A549 (cell line): ENCODE measurements around the gene ZNF138. TPM values are rescaled to one million over a fixed set of nuclear protein-coding genes. Genes with fewer than 3 reads are reported as not detected.

Experiments
- ATAC-seq, 2 experiments: fragments of 200-7000 bp in 1 of 2; fragments of >200 bp in 1 of 2; cut with Nextera tagmentation in 1 of 2; cut with Tn5 transposase in 1 of 2; 3 replicates each; pipeline versions ENCODE4 v1.8.0 to v1.9.1; 2018 to 2020; ENCODE audit warnings: mild to moderate bottlenecking in 1 of 2, moderate library complexity in 1 of 2
- CTCF ChIA-PET: fragments of 300-600 bp; sonication (Branson Sonifier 250); formaldehyde crosslinking; extraction: SDS; loops from one replicate; lab custom pipeline; 2021; ENCODE audit warnings: antibody characterized with exemption, inconsistent platforms; lab: Yijun Ruan, JAX
- POLR2A ChIA-PET: fragments of 350-600 bp; formaldehyde crosslinking; extraction: SDS; loops from one replicate; lab custom pipeline; 2021; ENCODE audit warnings: antibody characterized with exemption, inconsistent platforms; lab: Yijun Ruan, JAX
- DNase-seq, 2 experiments: peaks; one replicate each; pipeline versions ENCODE4 v3.0.0 to v3.0.0-alpha.2; 2011 to 2016; ENCODE audit warnings: low read depth in 1 of 2, low spot score in 1 of 2
- FAIRE-seq: peaks from 2 replicates; lab custom pipeline; 2011; peaks lifted over from hg19 to GRCh38; lab: Jason Lieb, UNC
- H3K27ac ChIP-seq, 2 experiments: fragments of >200 bp; sonication (Bioruptor Twin); formaldehyde crosslinking; 3 replicates each; pipeline ENCODE4 v1.5.1; 2016 to 2017
- H3K4me1 ChIP-seq: fragments of >200 bp; sonication (Bioruptor Twin); formaldehyde crosslinking; 3 replicates; pipeline ENCODE4 v1.6.1; 2016
- H3K4me2 ChIP-seq: fragments of >200 bp; sonication (Bioruptor Twin); formaldehyde crosslinking; 3 replicates; pipeline ENCODE4 v1.6.1; 2016
- H3K4me3 ChIP-seq: fragments of >200 bp; sonication (Bioruptor Twin); formaldehyde crosslinking; 3 replicates; pipeline ENCODE4 v1.5.1; 2016
- H3K9me3 ChIP-seq: fragments of >200 bp; sonication (Bioruptor Twin); formaldehyde crosslinking; 3 replicates; pipeline ENCODE4 v1.6.1; 2016
- BHLHE40 ChIP-seq: IDR thresholded peaks from 2 replicates; pipeline ENCODE4 v1.6.1; 2012; ENCODE audit warnings: low read depth, low read length, inconsistent platforms
- FOXS1 ChIP-seq: fragments of 250-450 bp; sonication (Bioruptor Pico); IDR thresholded peaks from 2 replicates; pipeline ENCODE4 v1.5.0; 2020; ENCODE audit warnings: mild to moderate bottlenecking, moderate library complexity
- HDAC2 ChIP-seq: fragments of 200-600 bp; sonication (generic); IDR thresholded peaks from 2 replicates; pipeline ENCODE4 v1.6.1; 2016
- HEYL ChIP-seq: fragments of 250-450 bp; sonication (Bioruptor Pico); IDR thresholded peaks from 2 replicates; pipeline ENCODE4 v1.8.0; 2021; ENCODE audit warnings: mild to moderate bottlenecking, moderate library complexity
- HOXA7 ChIP-seq: fragments of 250-450 bp; sonication (Bioruptor Pico); IDR thresholded peaks from 2 replicates; pipeline ENCODE4 v1.5.0; 2020; ENCODE audit warnings: mild to moderate bottlenecking, moderate library complexity
- JUN ChIP-seq, 2 experiments: fragments of >200 bp; sonication (Bioruptor Twin); formaldehyde crosslinking; IDR thresholded peaks; 2 replicates in 1 of 2; 3 replicates in 1 of 2; pipeline ENCODE4 v1.6.1; 2016 to 2017
- KDM5A ChIP-seq: fragments of 200-600 bp; sonication (generic); IDR thresholded peaks from 2 replicates; pipeline ENCODE4 v1.6.1; 2016; ENCODE audit warnings: antibody characterized with exemption, mild to moderate bottlenecking
- NFE2L2 ChIP-seq: fragments of 150-350 bp; conservative IDR thresholded peaks from 2 replicates; pipeline ENCODE4 v1.6.1; 2014; ENCODE audit warnings: low read length
- NR3C1 ChIP-seq: fragments of >200 bp; sonication (Bioruptor Twin); formaldehyde crosslinking; IDR thresholded peaks from 3 replicates; pipeline ENCODE4 v1.6.1; 2017
- PHF8 ChIP-seq: fragments of 200-600 bp; sonication (generic); IDR thresholded peaks from 2 replicates; pipeline ENCODE4 v1.6.1; 2016; ENCODE audit warnings: low read depth, mild to moderate bottlenecking, antibody characterized with exemption, moderate library complexity, borderline replicate concordance
- POLR2A ChIP-seq: IDR thresholded peaks from 2 replicates; pipeline ENCODE4 v1.6.1; 2012; ENCODE audit warnings: mild to moderate bottlenecking, low read length
- WGBS: methylation state at CpG from one replicate; pipeline ENCODE4 v1.1.6; 2017; ENCODE audit errors: missing lambda C conversion rate; 5-methylcytosine and 5-hydroxymethylcytosine counted together
- polyA plus RNA-seq, 4 experiments: library from polyadenylated mRNA; depleted of rRNA in 3 of 4; stranded (reverse); fragments of >200 nt; fragmentation: RNase III in 1 of 4; extraction: RNeasy Plus Mini Kit Qiagen cat#74134 plus additional on column Dnase treatment in 1 of 4; gene quantifications; 2 replicates in 3 of 4; 3 replicates in 1 of 4; pipeline ENCODE4 v1.2.3, GENCODE V29; 2011 to 2017
- TF ChIP-seq, protein P1 (sequence below): fragments of 150-350 bp; IDR thresholded peaks from 2 replicates; pipeline ENCODE4 v1.6.1; 2014; ENCODE audit warnings: low read depth, mild to moderate bottlenecking, low read length
- TF ChIP-seq, protein P2 (sequence below): fragments of >200 bp; sonication (Bioruptor Twin); formaldehyde crosslinking; IDR thresholded peaks from 3 replicates; pipeline ENCODE4 v1.6.1; 2016
- TF ChIP-seq, protein P3 (sequence below): fragments of 250-450 bp; sonication (Bioruptor Pico); IDR thresholded peaks from 2 replicates; pipeline ENCODE4 v1.5.0; 2021; ENCODE audit warnings: mild to moderate bottlenecking, moderate library complexity, borderline replicate concordance
- TF ChIP-seq, protein P4 (sequence below): fragments of >200 bp; sonication (Bioruptor Twin); formaldehyde crosslinking; IDR thresholded peaks from 2 replicates; pipeline ENCODE4 v1.6.1; 2016

ZNF138 gene
- polyA plus RNA-seq, 2 of the 4 experiments (the other 2 are of a cell fraction): 3.9 to 6.3 TPM

DNA sequence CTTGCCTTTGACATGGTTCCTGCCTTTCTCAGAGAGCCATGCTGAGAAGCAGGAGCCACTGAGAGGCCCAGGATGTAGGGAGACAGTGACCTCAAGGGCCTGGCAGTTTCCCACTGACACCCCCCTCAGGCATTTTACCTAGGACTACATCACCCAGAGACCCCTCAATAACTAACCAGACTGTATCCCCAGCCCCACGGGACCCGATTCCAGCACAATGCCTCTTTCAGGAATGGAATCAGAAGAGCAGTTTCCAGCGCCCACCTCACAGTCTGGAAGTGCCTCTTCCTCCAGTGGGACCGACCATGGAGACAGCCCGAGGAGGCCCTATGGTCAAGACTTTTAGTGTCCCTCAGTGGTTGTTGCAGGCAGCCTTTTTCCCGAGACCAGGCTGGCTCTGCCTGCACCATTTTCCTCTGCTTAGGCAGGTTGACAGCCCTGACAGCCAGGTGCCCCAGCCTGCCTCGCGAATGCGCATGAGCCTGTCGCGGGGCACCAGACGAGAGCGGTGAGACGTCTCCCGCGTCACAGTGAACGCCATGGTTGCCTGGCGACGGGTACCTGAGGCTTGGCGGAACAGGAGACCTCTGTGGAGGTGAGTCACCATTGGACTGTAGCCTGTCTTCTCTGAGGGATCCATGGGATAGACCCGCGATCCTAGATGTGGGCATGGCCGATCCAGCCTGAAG, 80.5 kb downstream of the ZNF138 start:
- Histone ChIP-seq H3K4me1 (no peaks in the 10 kb centered on the region), H3K27ac (no peak overlapping the region), H3K9me3 (peaks cover 18% of the 10 kb centered on the region; the same call in 2 of the 3 replicates), H3K4me2 (no peak overlapping the region), H3K4me3 (no peak overlapping the region)
- WGBS: 30% methylated on average over 6 of the region's 23 CpGs
- TF ChIP-seq HDAC2 (no peak), HEYL (CRISPR knock-in tag) (no peak), NR3C1 (no peak), BHLHE40 (no peak), HOXA7 (no peak), POLR2A (no peak), FOXS1 (CRISPR knock-in tag) (no peak)
- TF ChIP-seq, protein P1, sequence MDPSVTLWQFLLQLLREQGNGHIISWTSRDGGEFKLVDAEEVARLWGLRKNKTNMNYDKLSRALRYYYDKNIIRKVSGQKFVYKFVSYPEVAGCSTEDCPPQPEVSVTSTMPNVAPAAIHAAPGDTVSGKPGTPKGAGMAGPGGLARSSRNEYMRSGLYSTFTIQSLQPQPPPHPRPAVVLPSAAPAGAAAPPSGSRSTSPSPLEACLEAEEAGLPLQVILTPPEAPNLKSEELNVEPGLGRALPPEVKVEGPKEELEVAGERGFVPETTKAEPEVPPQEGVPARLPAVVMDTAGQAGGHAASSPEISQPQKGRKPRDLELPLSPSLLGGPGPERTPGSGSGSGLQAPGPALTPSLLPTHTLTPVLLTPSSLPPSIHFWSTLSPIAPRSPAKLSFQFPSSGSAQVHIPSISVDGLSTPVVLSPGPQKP: no peak
- TF ChIP-seq, protein P2, sequence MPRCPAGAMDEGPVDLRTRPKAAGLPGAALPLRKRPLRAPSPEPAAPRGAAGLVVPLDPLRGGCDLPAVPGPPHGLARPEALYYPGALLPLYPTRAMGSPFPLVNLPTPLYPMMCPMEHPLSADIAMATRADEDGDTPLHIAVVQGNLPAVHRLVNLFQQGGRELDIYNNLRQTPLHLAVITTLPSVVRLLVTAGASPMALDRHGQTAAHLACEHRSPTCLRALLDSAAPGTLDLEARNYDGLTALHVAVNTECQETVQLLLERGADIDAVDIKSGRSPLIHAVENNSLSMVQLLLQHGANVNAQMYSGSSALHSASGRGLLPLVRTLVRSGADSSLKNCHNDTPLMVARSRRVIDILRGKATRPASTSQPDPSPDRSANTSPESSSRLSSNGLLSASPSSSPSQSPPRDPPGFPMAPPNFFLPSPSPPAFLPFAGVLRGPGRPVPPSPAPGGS: no peak
- TF ChIP-seq, protein P3, sequence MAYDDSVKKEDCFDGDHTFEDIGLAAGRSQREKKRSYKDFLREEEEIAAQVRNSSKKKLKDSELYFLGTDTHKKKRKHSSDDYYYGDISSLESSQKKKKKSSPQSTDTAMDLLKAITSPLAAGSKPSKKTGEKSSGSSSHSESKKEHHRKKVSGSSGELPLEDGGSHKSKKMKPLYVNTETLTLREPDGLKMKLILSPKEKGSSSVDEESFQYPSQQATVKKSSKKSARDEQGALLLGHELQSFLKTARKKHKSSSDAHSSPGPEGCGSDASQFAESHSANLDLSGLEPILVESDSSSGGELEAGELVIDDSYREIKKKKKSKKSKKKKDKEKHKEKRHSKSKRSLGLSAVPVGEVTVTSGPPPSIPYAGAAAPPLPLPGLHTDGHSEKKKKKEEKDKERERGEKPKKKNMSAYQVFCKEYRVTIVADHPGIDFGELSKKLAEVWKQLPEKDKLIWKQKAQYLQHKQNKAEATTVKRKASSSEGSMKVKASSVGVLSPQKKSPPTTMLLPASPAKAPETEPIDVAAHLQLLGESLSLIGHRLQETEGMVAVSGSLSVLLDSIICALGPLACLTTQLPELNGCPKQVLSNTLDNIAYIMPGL (CRISPR knock-in tag): no peak
- CTCF ChIA-PET: no interaction called here
- no peak for FAIRE-seq
- no peak for DNase-seq
- POLR2A ChIA-PET: no interaction called here
- no peak for ATAC-seq

DNA sequence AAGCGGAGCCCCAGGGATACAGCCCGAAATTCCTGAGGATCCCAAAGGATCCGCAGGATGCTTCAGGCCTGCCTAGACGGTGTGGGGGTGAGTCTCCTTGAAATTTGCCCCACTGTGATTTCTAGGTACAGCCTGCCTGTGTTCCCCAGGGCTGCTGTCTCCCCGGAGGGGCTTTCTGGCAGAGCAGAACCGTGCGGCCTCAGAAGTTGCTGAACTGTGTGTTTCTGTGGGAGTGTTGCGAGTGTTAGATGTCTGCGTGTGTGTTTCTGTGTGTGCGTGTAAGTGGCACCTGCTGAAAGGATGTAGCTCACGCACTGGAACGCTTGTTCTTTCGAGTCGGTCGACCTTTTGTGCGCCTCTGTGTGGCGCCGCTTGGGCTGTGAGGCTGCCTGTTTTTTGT, 81.0 kb downstream of the ZNF138 start:
- 71% methylated on average over 14 of the region's 18 CpGs for WGBS
- ChIA-PET POLR2A (no interaction called here), CTCF (no interaction called here)
- Histone ChIP-seq H3K4me2 (no peak overlapping the region), H3K27ac (no peak overlapping the region), H3K9me3 (peaks cover 21% of the 10 kb centered on the region; the same call in 2 of the 3 replicates)
- TF ChIP-seq, protein P1: no peak
- TF ChIP-seq, protein P4, sequence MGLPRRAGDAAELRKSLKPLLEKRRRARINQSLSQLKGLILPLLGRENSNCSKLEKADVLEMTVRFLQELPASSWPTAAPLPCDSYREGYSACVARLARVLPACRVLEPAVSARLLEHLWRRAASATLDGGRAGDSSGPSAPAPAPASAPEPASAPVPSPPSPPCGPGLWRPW: no peak
- TF ChIP-seq, all 56 proteins: peak for 0
- ATAC-seq: no peak
- Histone ChIP-seq H3K4me1 (no peaks in the 10 kb centered on the region), H3K4me3 (no peak overlapping the region)
- DNase-seq: no peak
- no peak for FAIRE-seq

DNA sequence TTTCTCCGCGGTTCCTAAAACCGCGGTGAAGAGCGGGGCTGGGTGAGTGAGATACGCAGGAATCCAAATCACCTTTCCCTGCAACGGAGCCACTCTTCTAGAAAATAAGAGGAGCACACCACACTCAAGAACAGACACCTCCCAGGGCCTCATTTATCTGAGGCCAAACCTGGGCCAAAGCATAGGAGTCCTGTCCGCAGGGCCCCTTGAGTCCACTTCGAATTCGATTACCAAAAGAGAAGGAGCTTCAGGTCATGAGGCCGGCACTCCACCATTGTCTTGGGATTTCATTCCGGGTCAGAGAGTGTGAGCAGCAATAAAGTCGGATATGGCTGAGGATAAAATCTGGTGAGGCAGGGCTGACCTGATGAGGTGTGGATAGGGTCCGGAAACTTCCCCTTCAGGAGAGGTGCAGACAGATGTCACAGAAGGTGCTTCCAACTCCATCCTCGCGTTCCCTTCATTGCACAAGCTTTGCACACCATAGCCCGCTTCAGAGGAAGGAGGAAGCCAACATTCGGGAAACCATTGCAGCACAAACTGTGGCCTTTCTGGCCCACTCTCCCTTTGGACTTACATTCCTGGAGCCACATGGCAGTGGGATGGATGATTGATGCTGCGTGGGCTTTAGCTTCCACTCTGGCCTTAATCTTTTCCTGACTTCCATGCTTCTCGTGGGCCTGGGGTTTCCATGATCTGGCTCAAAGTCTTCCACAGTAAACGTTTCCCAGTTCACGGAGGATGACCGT, 81.6 kb downstream of the ZNF138 start:
- H3K4me1 ChIP-seq: no peaks in the 10 kb centered on the region
- ChIA-PET POLR2A (no interaction called here), CTCF (no interaction called here)
- no peak overlapping the region for H3K27ac ChIP-seq
- TF ChIP-seq PHF8 (no peak), JUN (IDR thresholded peaks at IDR 0.05) (no peak), KDM5A (no peak), NFE2L2 (no peak)
- TF ChIP-seq, all 56 proteins: peak for 0
- no peak overlapping the region for H3K4me3 ChIP-seq
- FAIRE-seq (no peak), ATAC-seq (no peak), DNase-seq (no peak)
- peaks cover 24% of the 10 kb centered on the region; the same call in 2 of the 3 replicates for H3K9me3 ChIP-seq
- H3K4me2 ChIP-seq: no peak overlapping the region
- WGBS: 61% methylated on average over 23 of the region's 23 CpGs
